Measurements from ENCODE around the gene LRRC74A. TPM values are rescaled to one million over a fixed set of nuclear protein-coding genes. Genes with fewer than 3 reads are reported as not detected.
A peak's percentile ranks its signal among the peaks of the same experiment; 100 is the strongest.

Gene LRRC74A
- total and polyA plus RNA-seq, 2 donors from 2014 or later, result not detected

DNA sequence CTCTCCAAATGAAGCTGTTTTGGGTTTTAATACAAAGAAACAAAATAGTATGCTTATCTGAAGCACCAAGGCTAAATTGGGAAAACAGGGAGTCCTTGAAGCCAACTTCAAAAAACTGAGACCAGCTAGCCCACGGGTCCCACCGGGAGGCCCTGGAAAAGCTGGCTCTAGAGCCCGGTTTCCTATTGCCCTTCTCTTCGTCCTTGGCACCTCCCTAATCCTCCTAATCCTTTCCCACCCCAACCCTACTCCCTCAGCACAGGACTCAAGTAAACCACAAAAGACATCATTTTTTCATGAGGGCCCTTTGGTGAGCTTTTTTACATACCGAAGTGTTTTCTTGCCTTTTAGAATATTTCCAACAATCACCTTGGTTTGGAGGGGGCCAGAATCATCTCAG, 11.3 kb downstream of the LRRC74A start:
- DNase-seq, result no peak
- TF ChIP-seq, protein P1, sequence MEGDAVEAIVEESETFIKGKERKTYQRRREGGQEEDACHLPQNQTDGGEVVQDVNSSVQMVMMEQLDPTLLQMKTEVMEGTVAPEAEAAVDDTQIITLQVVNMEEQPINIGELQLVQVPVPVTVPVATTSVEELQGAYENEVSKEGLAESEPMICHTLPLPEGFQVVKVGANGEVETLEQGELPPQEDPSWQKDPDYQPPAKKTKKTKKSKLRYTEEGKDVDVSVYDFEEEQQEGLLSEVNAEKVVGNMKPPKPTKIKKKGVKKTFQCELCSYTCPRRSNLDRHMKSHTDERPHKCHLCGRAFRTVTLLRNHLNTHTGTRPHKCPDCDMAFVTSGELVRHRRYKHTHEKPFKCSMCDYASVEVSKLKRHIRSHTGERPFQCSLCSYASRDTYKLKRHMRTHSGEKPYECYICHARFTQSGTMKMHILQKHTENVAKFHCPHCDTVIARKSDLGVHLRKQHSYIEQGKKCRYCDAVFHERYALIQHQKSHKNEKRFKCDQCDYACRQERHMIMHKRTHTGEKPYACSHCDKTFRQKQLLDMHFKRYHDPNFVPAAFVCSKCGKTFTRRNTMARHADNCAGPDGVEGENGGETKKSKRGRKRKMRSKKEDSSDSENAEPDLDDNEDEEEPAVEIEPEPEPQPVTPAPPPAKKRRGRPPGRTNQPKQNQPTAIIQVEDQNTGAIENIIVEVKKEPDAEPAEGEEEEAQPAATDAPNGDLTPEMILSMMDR (IDR thresholded peaks at IDR 0.05; ENCODE audit: borderline replicate concordance, extremely low read depth, insufficient read depth), result no peak
- Histone ChIP-seq H3K9ac (ENCODE audit: low read length in 3 of 3) (no peak overlapping the region), H3K9me3 (ENCODE audit: control insufficient read depth in 2 of 3, insufficient read depth in 1 of 3, low read length in 3 of 3) (no peaks in the 10 kb centered on the region), H3K27ac (ENCODE audit: low read depth in 2 of 2, low read length in 2 of 2) (no peak overlapping the region), H3K36me3 (ENCODE audit: control insufficient read depth in 2 of 3, insufficient read depth in 3 of 3, low read length in 3 of 3) (no peaks in the 10 kb centered on the region), H3K27me3 (ENCODE audit: control insufficient read depth, insufficient read depth, low read length) (no peaks in the 10 kb centered on the region), H3K4me3 (ENCODE audit: low read length in 3 of 3) (no peak overlapping the region), H3K4me1 (ENCODE audit: control insufficient read depth in 2 of 3, insufficient read depth in 2 of 3, low read depth in 1 of 3, low read length in 3 of 3) (no peaks in the 10 kb centered on the region)
- no peak for FAIRE-seq
- intact Hi-C loops (cut with DNase I), result no loop called here

DNA sequence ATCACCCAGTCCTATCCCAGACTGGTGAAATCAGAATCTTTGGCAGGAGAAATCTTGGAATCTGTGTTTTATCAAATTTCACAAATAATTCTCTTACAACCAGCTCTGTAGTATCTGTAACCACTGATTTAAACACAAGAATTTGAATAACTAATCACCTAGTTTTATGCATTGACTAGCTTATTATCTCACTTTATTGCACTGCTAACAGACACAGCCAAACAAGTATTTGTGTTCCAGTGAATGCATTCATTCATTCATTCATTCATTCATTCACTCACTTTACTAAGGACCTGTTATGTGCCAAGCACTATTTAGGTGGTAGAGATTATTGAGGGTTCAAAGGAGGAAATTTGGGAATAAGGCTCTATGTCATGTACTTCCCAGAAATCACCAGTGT, 16.2 kb downstream of the LRRC74A start:
- Histone ChIP-seq H3K36me3 (ENCODE audit: control insufficient read depth in 2 of 3, insufficient read depth in 3 of 3, low read length in 3 of 3) (no peaks in the 10 kb centered on the region), H3K27me3 (ENCODE audit: control insufficient read depth, insufficient read depth, low read length) (no peaks in the 10 kb centered on the region), H3K9ac (ENCODE audit: low read length in 3 of 3) (no peak overlapping the region), H3K4me3 (ENCODE audit: low read length in 3 of 3) (no peak overlapping the region), H3K9me3 (ENCODE audit: control insufficient read depth in 2 of 3, insufficient read depth in 1 of 3, low read length in 3 of 3) (no peaks in the 10 kb centered on the region), H3K4me1 (ENCODE audit: control insufficient read depth in 2 of 3, insufficient read depth in 2 of 3, low read depth in 1 of 3, low read length in 3 of 3) (no peaks in the 10 kb centered on the region), H3K27ac (ENCODE audit: low read depth in 2 of 2, low read length in 2 of 2) (no peak overlapping the region)
- TF ChIP-seq, protein P1 (IDR thresholded peaks at IDR 0.05; ENCODE audit: borderline replicate concordance, extremely low read depth, insufficient read depth), result no peak
- DNase-seq, result no peak
- intact Hi-C loops (cut with DNase I), result no loop called here
- no peak for FAIRE-seq

DNA sequence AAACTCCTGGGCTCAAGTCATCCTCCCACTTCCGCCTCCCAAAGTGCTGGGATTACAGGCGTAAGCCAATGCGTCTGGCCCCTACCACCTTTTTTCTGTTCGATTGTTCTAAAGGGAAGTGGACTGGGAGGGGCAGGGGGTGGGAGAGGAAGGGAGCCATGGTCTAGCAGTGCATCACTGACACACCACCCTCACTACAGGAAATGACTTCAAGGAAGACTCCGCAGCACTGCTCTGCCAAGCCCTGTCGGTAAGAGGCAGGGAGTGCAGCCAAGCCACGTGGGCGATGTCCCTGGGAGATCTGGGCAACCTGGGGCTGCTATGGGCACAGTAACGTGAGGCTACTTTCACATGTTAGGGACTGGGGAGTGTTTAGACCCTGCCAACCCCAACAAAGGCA, 18.0 kb downstream of the LRRC74A start:
- H3K36me3 ChIP-seq (ENCODE audit: control insufficient read depth in 2 of 3, insufficient read depth in 3 of 3, low read length in 3 of 3), result no peaks in the 10 kb centered on the region
- DNase-seq, result peak in 3 of 5 donors; percentile 31 to 88 (median 56)
- H3K27me3 ChIP-seq (ENCODE audit: control insufficient read depth, insufficient read depth, low read length), result no peaks in the 10 kb centered on the region
- H3K27ac ChIP-seq (ENCODE audit: low read depth in 2 of 2, low read length in 2 of 2), result peak overlapping the region; percentile 7 to 67
- TF ChIP-seq, protein P1 (IDR thresholded peaks at IDR 0.05; ENCODE audit: borderline replicate concordance, extremely low read depth, insufficient read depth), result no peak
- no peak overlapping the region for H3K9ac ChIP-seq (ENCODE audit: low read length in 3 of 3)
- H3K9me3 ChIP-seq (ENCODE audit: control insufficient read depth in 2 of 3, insufficient read depth in 1 of 3, low read length in 3 of 3), result no peaks in the 10 kb centered on the region
- H3K4me3 ChIP-seq (ENCODE audit: low read length in 3 of 3), result no peak overlapping the region
- intact Hi-C loops (cut with DNase I), result no loop called here
- H3K4me1 ChIP-seq (ENCODE audit: control insufficient read depth in 2 of 3, insufficient read depth in 2 of 3, low read depth in 1 of 3, low read length in 3 of 3), result no peaks in the 10 kb centered on the region
- FAIRE-seq, result no peak

Data from kidney (tissue), 14 donors.